Tibial nerve (tissue), 4 donors: Measurements from ENCODE around the gene ARID4B. TPM values are rescaled to one million over a fixed set of nuclear protein-coding genes. Genes with fewer than 3 reads are reported as not detected.
"Not testable (repeated sequence)": the region's sequence is repeated elsewhere in the genome, so short reads cannot be mapped to it uniquely, and the experiment has no call there.

ENCODE experiments used
- DNase-seq, 2 donors: peaks; one replicate each; pipeline ENCODE4 v3.0.0-alpha.2; 2019; ENCODE audit warnings: low spot score in 2 of 2
- H3K27ac ChIP-seq, 4 donors: fragments of 200-600 bp; sonication (generic) in 3 of 4; one replicate each; pipeline ENCODE4 v1.5.1; 2017 to 2019; ENCODE audit warnings: mild to moderate bottlenecking in 1 of 4
- H3K27me3 ChIP-seq, 2 donors: fragments of 200-600 bp; sonication (generic) in 1 of 2; one replicate each; pipeline versions ENCODE4 v1.5.1 to v1.6.0; 2017 to 2019
- H3K36me3 ChIP-seq, 3 donors: fragments of 200-600 bp; sonication (generic); one replicate each; pipeline ENCODE4 v1.5.1; 2018 to 2019
- H3K4me1 ChIP-seq, 4 donors: fragments of 200-600 bp; sonication (generic) in 3 of 4; one replicate each; pipeline ENCODE4 v1.5.1; 2017 to 2019
- H3K4me3 ChIP-seq, 4 donors: fragments of 200-600 bp; sonication (generic) in 3 of 4; one replicate each; pipeline ENCODE4 v1.5.1; 2017 to 2019; ENCODE audit warnings: mild to moderate bottlenecking in 1 of 4, moderate library complexity in 1 of 4
- H3K9me3 ChIP-seq, 4 donors: fragments of 200-600 bp; sonication (generic) in 3 of 4; one replicate each; pipeline ENCODE4 v1.5.1; 2017 to 2019
- EP300 ChIP-seq, 2 donors: sonication (generic); formaldehyde crosslinking; IDR thresholded peaks; one replicate each; pipeline ENCODE4 v1.6.1; 2017; ENCODE audit warnings: antibody characterized with exemption in 2 of 2, mild to moderate bottlenecking in 1 of 2
- POLR2A ChIP-seq, 2 donors: fragments of 450-650 bp; IDR thresholded peaks; one replicate each; pipeline ENCODE4 v1.6.1; 2017; ENCODE audit warnings: antibody characterized with exemption in 2 of 2, mild to moderate bottlenecking in 2 of 2, moderate library complexity in 2 of 2
- WGBS, 2 donors: methylation state at CpG; one replicate each; pipeline ENCODE4 v1.1.5; 2018; 5-methylcytosine and 5-hydroxymethylcytosine counted together
- total RNA-seq, 4 donors: library from RNA; depleted of rRNA; stranded (reverse); fragments of >200 nt; gene quantifications; one replicate each; pipeline ENCODE4 v1.1.0, GENCODE V29; 2016
- TF ChIP-seq, protein P1 (sequence below), 5 experiments: fragments of 200-600 bp in 3 of 5; fragments of 450-650 bp in 2 of 5; sonication (generic) in 3 of 5; IDR thresholded peaks; one replicate each; pipeline ENCODE4 v1.5.1; 2016 to 2019; ENCODE audit warnings: antibody characterized with exemption in 5 of 5, mild to moderate bottlenecking in 3 of 5, moderate library complexity in 2 of 5

The ARID4B gene
- total RNA-seq, 4 donors from 2014 or later, result 41.6 to 58.8 (median 46.8) TPM

DNA sequence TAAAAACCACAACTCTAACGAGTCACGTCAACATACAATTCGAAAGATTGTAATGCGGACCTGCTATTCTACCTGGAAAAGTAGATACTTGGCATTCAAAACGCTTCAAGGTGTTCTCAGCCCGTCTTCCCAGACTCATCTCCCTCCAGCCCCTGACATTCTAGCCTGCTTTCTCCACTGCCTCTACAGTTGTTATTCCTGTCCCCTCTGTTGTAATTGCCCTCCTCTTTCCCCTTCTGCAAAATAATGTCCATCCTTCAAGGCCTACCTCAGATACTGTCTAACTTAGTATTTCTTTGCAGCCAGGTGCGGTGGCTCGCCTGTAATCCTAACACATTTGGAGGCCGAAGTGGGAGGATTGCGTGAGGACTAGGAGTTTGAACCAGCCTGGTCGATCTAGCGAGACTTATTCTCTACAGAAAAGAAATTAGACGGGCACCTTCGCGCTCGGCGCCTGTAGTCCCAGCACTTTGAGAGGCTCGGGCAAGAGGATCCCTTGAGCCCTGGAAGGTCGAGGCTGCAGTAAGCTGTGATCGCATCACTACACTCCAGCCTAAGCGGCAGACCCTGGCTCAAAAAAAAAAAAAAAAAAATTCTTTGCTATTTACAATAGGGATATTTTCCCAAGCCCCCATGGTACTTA lies 166.2 kb downstream of the ARID4B start:
- 61 to 63% methylated on average over 21 of the region's 21 CpGs for WGBS, 2 donors
- H3K27me3 ChIP-seq, result no peaks in the 10 kb centered on the region
- peak overlapping the region; percentile 54 to 93 (median 90) for H3K27ac ChIP-seq
- TF ChIP-seq, protein P1, sequence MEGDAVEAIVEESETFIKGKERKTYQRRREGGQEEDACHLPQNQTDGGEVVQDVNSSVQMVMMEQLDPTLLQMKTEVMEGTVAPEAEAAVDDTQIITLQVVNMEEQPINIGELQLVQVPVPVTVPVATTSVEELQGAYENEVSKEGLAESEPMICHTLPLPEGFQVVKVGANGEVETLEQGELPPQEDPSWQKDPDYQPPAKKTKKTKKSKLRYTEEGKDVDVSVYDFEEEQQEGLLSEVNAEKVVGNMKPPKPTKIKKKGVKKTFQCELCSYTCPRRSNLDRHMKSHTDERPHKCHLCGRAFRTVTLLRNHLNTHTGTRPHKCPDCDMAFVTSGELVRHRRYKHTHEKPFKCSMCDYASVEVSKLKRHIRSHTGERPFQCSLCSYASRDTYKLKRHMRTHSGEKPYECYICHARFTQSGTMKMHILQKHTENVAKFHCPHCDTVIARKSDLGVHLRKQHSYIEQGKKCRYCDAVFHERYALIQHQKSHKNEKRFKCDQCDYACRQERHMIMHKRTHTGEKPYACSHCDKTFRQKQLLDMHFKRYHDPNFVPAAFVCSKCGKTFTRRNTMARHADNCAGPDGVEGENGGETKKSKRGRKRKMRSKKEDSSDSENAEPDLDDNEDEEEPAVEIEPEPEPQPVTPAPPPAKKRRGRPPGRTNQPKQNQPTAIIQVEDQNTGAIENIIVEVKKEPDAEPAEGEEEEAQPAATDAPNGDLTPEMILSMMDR (IDR thresholded peaks at IDR 0.05), result no peak
- TF ChIP-seq POLR2A (IDR thresholded peaks at IDR 0.05) (no peak), EP300 (IDR thresholded peaks at IDR 0.05) (no peak)
- H3K4me1 ChIP-seq, result peaks cover 0 to 33% (median 6%) of the 10 kb centered on the region in 4 donors
- no peak for DNase-seq
- H3K36me3 ChIP-seq, result peaks cover 0 to 22% (median 0%) of the 10 kb centered on the region in 3 donors
- peak overlapping the region; percentile 69 to 89 (median 72) for H3K4me3 ChIP-seq
- no peaks in the 10 kb centered on the region for H3K9me3 ChIP-seq

- Histone ChIP-seq H3K4me3 (peak within 1 kb of the TSS; percentile 69 to 89 (median 72)), H3K27ac (peak within 1 kb of the TSS; percentile 54 to 93 (median 90)), H3K4me1 (peaks cover 0 to 40% (median 6%) of the 10 kb centered on the region in 4 donors), H3K36me3 (peaks cover 0 to 29% (median 0%) of the 10 kb centered on the region in 3 donors), H3K27me3 (no peaks in the 10 kb centered on the region), H3K9me3 (no peaks in the 10 kb centered on the region)
- 0% methylated on average over 52 of the region's 52 CpGs for WGBS, 2 donors
- TF ChIP-seq, protein P1 (IDR thresholded peaks at IDR 0.05), result peak in 3 of 5 experiments; percentile 36 to 76 (median 74)
- TF ChIP-seq EP300 (IDR thresholded peaks at IDR 0.05) (peak in 1 of 2 donors; percentile 99), POLR2A (IDR thresholded peaks at IDR 0.05) (peak; percentile 99 to 100)
- peak; percentile 83 to 89 for DNase-seq
Observed at GRCh38 chr1:235160957-235161684, 166.9 kb downstream of the ARID4B start, which contains the start of gene RBM34. TSS of gene RBM34 (minus strand) at chr1:235161250. CDS start at chr1:235161226, 24 bp downstream.

GRCh38 chr1:235160383-235160956 lies 167.5 kb downstream of the ARID4B start:
- no peak for TF ChIP-seq EP300 (IDR thresholded peaks at IDR 0.05)
- TF ChIP-seq, protein P1 (IDR thresholded peaks at IDR 0.05), result no peak
- TF ChIP-seq POLR2A (IDR thresholded peaks at IDR 0.05), result no peak
- Histone ChIP-seq H3K27ac (peak overlapping the region; percentile 54 to 93 (median 90)), H3K36me3 (peaks cover 0 to 31% (median 0%) of the 10 kb centered on the region in 3 donors), H3K27me3 (no peaks in the 10 kb centered on the region), H3K9me3 (no peaks in the 10 kb centered on the region), H3K4me1 (peaks cover 0 to 40% (median 6%) of the 10 kb centered on the region in 4 donors), H3K4me3 (peak overlapping the region; percentile 69 to 89 (median 72))
- 11 to 13% methylated on average over 14 of the region's 14 CpGs for WGBS, 2 donors
- DNase-seq, result no peak

- WGBS, 2 donors, result 84 to 87% methylated on average over 9 of the region's 9 CpGs
Observed at GRCh38 chr1:235159930-235160329, 168.0 kb downstream of the ARID4B start.

GRCh38 chr1:235159284-235159683 lies 168.7 kb downstream of the ARID4B start:
- Histone ChIP-seq H3K4me1 (peaks cover 0 to 47% (median 6%) of the 10 kb centered on the region in 4 donors), H3K36me3 (peaks cover 0 to 43% (median 0%) of the 10 kb centered on the region in 3 donors)
- H3K4me3 ChIP-seq, H3K27ac ChIP-seq, DNase-seq, H3K9me3 ChIP-seq, H3K27me3 ChIP-seq: not testable (repeated sequence)
- 93 to 96% methylated on average over 9 of the region's 9 CpGs for WGBS, 2 donors

More at GRCh38 chr1:235159930-235160329, 168.0 kb downstream of the ARID4B start:
- Histone ChIP-seq H3K4me3 (peak overlapping the region in 2 of 4 donors; percentile 72 to 89), H3K4me1 (peaks cover 0 to 41% (median 6%) of the 10 kb centered on the region in 4 donors), H3K36me3 (peaks cover 0 to 37% (median 0%) of the 10 kb centered on the region in 3 donors)
- not testable (repeated sequence) for H3K9me3 ChIP-seq, H3K27me3 ChIP-seq, DNase-seq, H3K27ac ChIP-seq
